ENCODE measurements around the gene CADPS. TPM values are rescaled to one million over a fixed set of nuclear protein-coding genes. Genes with fewer than 3 reads are reported as not detected.

Gene CADPS
- total RNA-seq, 1 experiment from 2014 or later, result 7.0 TPM

- TF ChIP-seq SP1 (CRISPR knock-in tag; conservative IDR thresholded peaks at IDR 0.05), result no peak
- no peak for TF ChIP-seq MLX (CRISPR knock-in tag; IDR thresholded peaks at IDR 0.05)
- TF ChIP-seq CTCF (IDR thresholded peaks at IDR 0.05), result no peak
- no peak for TF ChIP-seq CREB1 (CRISPR knock-in tag; IDR thresholded peaks at IDR 0.05)
- no peak for TF ChIP-seq KAT7 (CRISPR knock-in tag; IDR thresholded peaks at IDR 0.05; ENCODE audit: borderline replicate concordance)
- TF ChIP-seq MYBL2 (CRISPR knock-in tag; IDR thresholded peaks at IDR 0.05), result no peak
- no peak for TF ChIP-seq STAT6 (CRISPR knock-in tag; conservative IDR thresholded peaks at IDR 0.05; ENCODE audit: low read depth)
- TF ChIP-seq FOXP4 (CRISPR knock-in tag; IDR thresholded peaks at IDR 0.05), result no peak
- TF ChIP-seq USF1 (CRISPR knock-in tag; IDR thresholded peaks at IDR 0.05), result no peak
- TF ChIP-seq ZNF219 (CRISPR knock-in tag; IDR thresholded peaks at IDR 0.05; ENCODE audit: borderline replicate concordance), result no peak
- TF ChIP-seq NR1H2 (CRISPR knock-in tag; IDR thresholded peaks at IDR 0.05), result no peak
Measured at GRCh38 chr3:62727536-62727935, 147.7 kb downstream of the CADPS start (continued).

- no peak overlapping the region for H3K4me3 Mint-ChIP-seq
- H3K27me3 Mint-ChIP-seq (ENCODE audit: low read depth), result no peaks in the 10 kb centered on the region; the same call in 1 of the 2 replicates
- no peaks in the 10 kb centered on the region for H3K36me3 Mint-ChIP-seq
- DNase-seq (ENCODE audit: low spot score) (no peak), ATAC-seq (no peak)
- TF ChIP-seq STAT6 (CRISPR knock-in tag; conservative IDR thresholded peaks at IDR 0.05; ENCODE audit: low read depth), result no peak
- no peak for TF ChIP-seq E2F5 (CRISPR knock-in tag; IDR thresholded peaks at IDR 0.05)
- TF ChIP-seq IRF2 (CRISPR knock-in tag; IDR thresholded peaks at IDR 0.05; ENCODE audit: borderline replicate concordance, low read depth), result no peak
- TF ChIP-seq CBFB (CRISPR knock-in tag; IDR thresholded peaks at IDR 0.05; ENCODE audit: low read depth), result no peak
- TF ChIP-seq RORB (CRISPR knock-in tag; IDR thresholded peaks at IDR 0.05), result no peak
- TF ChIP-seq NR3C1 (CRISPR knock-in tag; conservative IDR thresholded peaks at IDR 0.05; ENCODE audit: low read depth), result no peak
- no peak for TF ChIP-seq JUN (CRISPR knock-in tag; IDR thresholded peaks at IDR 0.05)
- TF ChIP-seq FOXP1 (CRISPR knock-in tag; IDR thresholded peaks at IDR 0.05; ENCODE audit: borderline replicate concordance), result no peak
- no peak for TF ChIP-seq FOXK1 (CRISPR knock-in tag; IDR thresholded peaks at IDR 0.05)
- TF ChIP-seq SOX15 (CRISPR knock-in tag; IDR thresholded peaks at IDR 0.05), result no peak
- TF ChIP-seq TEAD1 (CRISPR knock-in tag; IDR thresholded peaks at IDR 0.05), result no peak
- no peak for TF ChIP-seq ZNF263 (CRISPR knock-in tag; IDR thresholded peaks at IDR 0.05; ENCODE audit: low read depth)
- no peak overlapping the region for H3K27ac Mint-ChIP-seq
- no peaks in the 10 kb centered on the region for H3K9me3 Mint-ChIP-seq
- ChIA-PET CTCF (interaction anchor here (0.7 to 1.7 kb wide), 5 partner anchors 13 to 202 kb away, joined by 3 to 10 read pairs (median 3); no protein-coding TSS in a partner anchor), POLR2A (no interaction called here)
- H3K4me1 Mint-ChIP-seq, result peaks cover 23% of the 10 kb centered on the region
Measured at GRCh38 chr3:62724503-62724902, 150.7 kb downstream of the CADPS start.
